Osteoblast (primary cell): ENCODE data around the gene OXNAD1. TPM values are rescaled to one million over a fixed set of nuclear protein-coding genes. Genes with fewer than 3 reads are reported as not detected.

Source experiments
- DNase-seq: peaks from one replicate; pipeline ENCODE4 v3.0.0; 2011; ENCODE audit warnings: low spot score, mixed read lengths; ENCODE audit not compliant: insufficient read length; ENCODE audit errors: missing footprints
- H2AFZ ChIP-seq: 2 replicates; pipeline ENCODE4 v1.6.0; 2011; ENCODE audit warnings: mild to moderate bottlenecking, low read length
- H3K27ac ChIP-seq: 2 replicates; pipeline ENCODE4 v1.5.1; 2011; ENCODE audit warnings: mild to moderate bottlenecking, low read depth, low read length, moderate library complexity
- H3K27me3 ChIP-seq: 2 replicates; pipeline ENCODE4 v1.6.0; 2012; ENCODE audit warnings: mild to moderate bottlenecking, control low read depth, inconsistent platforms, low read length, moderate library complexity; ENCODE audit not compliant: insufficient read depth
- H3K36me3 ChIP-seq: 2 replicates; pipeline ENCODE4 v1.5.1; 2011; ENCODE audit warnings: mild to moderate bottlenecking, low read length, control low read depth, moderate library complexity; ENCODE audit not compliant: insufficient read depth
- H3K4me1 ChIP-seq: 2 replicates; pipeline ENCODE4 v1.5.1; 2011; ENCODE audit warnings: mild to moderate bottlenecking, low read length, control low read depth, moderate library complexity; ENCODE audit not compliant: insufficient read depth
- H3K4me2 ChIP-seq: 2 replicates; pipeline ENCODE4 v1.6.0; 2011; ENCODE audit warnings: mild to moderate bottlenecking, low read length; ENCODE audit not compliant: insufficient read depth
- H3K4me3 ChIP-seq: fragments of 200-600 bp; sonication (generic); 3 replicates; pipeline ENCODE4 v1.5.1; 2012; ENCODE audit warnings: mild to moderate bottlenecking, low read length, inconsistent platforms; ENCODE audit not compliant: insufficient read depth
- H3K79me2 ChIP-seq: 2 replicates; pipeline ENCODE4 v1.6.0; 2012; ENCODE audit warnings: mild to moderate bottlenecking, low read length, control low read depth, inconsistent platforms; ENCODE audit not compliant: insufficient read depth
- H3K9me3 ChIP-seq: 2 replicates; pipeline ENCODE4 v1.5.1; 2011; ENCODE audit warnings: low read depth, low read length, control low read depth
- H4K20me1 ChIP-seq: 2 replicates; pipeline ENCODE4 v1.6.0; 2012; ENCODE audit warnings: mild to moderate bottlenecking, low read length, control low read depth; ENCODE audit not compliant: insufficient read depth
- total RNA-seq: library from RNA; depleted of rRNA; stranded (reverse); fragments of >200 nt; gene quantifications from 2 replicates; pipeline ENCODE4 v1.2.3, GENCODE V29; 2012
- TF ChIP-seq, protein P1 (sequence below): IDR thresholded peaks from 2 replicates; pipeline ENCODE4 v1.5.1; 2011; ENCODE audit warnings: mild to moderate bottlenecking, low read depth, low read length, moderate library complexity; ENCODE audit errors: extremely low read depth

Gene OXNAD1
- total RNA-seq, 1 donor = 11.9 TPM

DNA sequence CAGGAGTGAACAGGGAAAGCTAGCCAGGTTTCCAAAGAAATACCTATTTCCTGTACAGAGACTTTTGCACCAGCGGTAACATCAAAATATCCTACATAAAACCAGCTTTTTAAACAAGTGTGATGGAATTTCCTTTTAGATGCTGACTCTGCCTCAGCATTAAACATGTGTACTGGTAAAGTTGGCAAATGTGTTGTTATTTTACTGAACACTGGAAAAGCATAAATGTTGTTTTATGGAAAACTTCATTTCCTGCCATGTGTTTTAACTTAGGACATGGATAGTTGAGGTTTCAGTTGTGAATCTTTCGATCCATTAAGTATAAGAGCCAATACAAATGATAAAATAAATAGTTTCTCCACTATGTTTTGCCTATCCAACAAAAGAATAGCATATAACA lies 15.7 kb downstream of the OXNAD1 start:
- TF ChIP-seq, protein P1, sequence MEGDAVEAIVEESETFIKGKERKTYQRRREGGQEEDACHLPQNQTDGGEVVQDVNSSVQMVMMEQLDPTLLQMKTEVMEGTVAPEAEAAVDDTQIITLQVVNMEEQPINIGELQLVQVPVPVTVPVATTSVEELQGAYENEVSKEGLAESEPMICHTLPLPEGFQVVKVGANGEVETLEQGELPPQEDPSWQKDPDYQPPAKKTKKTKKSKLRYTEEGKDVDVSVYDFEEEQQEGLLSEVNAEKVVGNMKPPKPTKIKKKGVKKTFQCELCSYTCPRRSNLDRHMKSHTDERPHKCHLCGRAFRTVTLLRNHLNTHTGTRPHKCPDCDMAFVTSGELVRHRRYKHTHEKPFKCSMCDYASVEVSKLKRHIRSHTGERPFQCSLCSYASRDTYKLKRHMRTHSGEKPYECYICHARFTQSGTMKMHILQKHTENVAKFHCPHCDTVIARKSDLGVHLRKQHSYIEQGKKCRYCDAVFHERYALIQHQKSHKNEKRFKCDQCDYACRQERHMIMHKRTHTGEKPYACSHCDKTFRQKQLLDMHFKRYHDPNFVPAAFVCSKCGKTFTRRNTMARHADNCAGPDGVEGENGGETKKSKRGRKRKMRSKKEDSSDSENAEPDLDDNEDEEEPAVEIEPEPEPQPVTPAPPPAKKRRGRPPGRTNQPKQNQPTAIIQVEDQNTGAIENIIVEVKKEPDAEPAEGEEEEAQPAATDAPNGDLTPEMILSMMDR = no peak
- DNase-seq = no peak
- peaks cover 3% of the 10 kb centered on the region for H3K4me1 ChIP-seq
- no peak overlapping the region for H2AFZ ChIP-seq
- H3K9me3 ChIP-seq = no peaks in the 10 kb centered on the region
- no peaks in the 10 kb centered on the region for H3K79me2 ChIP-seq
- peaks cover 10% of the 10 kb centered on the region for H3K36me3 ChIP-seq
- no peak overlapping the region for H3K4me2 ChIP-seq
- no peaks in the 10 kb centered on the region for H3K27me3 ChIP-seq
- H3K27ac ChIP-seq = no peak overlapping the region
- H3K4me3 ChIP-seq = no peak overlapping the region
- H4K20me1 ChIP-seq = no peaks in the 10 kb centered on the region

DNA sequence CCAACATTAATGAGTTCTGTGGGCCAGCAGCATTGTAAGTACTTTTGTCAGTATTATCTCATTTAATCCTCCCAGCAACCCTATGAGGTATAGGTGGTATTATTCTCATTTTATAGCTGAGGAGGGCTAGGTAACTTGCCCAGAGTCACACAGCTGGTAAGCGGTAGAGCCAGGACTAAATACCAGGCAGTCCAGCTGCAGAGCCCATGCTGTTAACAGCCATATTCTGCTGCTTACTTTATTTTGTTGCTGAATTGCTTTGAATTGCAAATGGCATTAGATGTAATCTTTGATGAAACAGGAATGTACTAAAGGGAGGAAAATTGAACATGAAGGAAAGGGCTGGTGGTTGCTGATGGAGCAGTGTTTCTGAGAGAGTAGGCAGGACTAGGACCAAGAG lies 19.6 kb downstream of the OXNAD1 start:
- no peak overlapping the region for H2AFZ ChIP-seq
- no peak overlapping the region for H3K27ac ChIP-seq
- DNase-seq = no peak
- peaks cover 5% of the 10 kb centered on the region for H4K20me1 ChIP-seq
- H3K4me3 ChIP-seq = no peak overlapping the region
- TF ChIP-seq, protein P1 = no peak
- H3K4me2 ChIP-seq = no peak overlapping the region
- peaks cover 5% of the 10 kb centered on the region for H3K36me3 ChIP-seq
- no peaks in the 10 kb centered on the region for H3K27me3 ChIP-seq
- H3K4me1 ChIP-seq = peaks cover 15% of the 10 kb centered on the region
- no peaks in the 10 kb centered on the region for H3K79me2 ChIP-seq
- no peaks in the 10 kb centered on the region for H3K9me3 ChIP-seq

DNA sequence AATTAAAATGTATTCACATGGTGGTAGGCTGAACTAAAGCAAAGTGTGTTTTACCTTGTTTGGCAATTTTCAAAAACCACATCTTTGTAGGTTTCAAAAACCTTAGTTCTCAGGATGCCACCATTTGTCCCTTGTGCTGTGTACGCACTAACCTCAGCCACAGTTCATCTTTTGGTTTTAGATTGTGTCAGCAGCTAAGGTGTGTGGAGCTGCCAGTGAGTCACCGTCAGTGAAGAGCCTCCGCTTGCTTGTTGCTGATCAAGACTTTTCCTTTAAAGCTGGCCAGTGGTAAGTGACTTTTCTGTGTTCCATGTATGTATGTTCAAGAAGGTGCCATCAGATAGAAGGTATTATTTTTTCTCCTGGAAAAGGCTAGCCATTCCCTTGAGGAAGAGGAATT lies 21.1 kb downstream of the OXNAD1 start:
- DNase-seq = no peak
- Histone ChIP-seq H3K4me2 (no peak overlapping the region), H3K79me2 (no peaks in the 10 kb centered on the region), H4K20me1 (peaks cover 10% of the 10 kb centered on the region), H3K27ac (no peak overlapping the region), H3K4me1 (peaks cover 24% of the 10 kb centered on the region), H3K4me3 (no peak overlapping the region), H2AFZ (no peak overlapping the region), H3K27me3 (no peaks in the 10 kb centered on the region), H3K36me3 (peaks cover 5% of the 10 kb centered on the region), H3K9me3 (no peaks in the 10 kb centered on the region)
- TF ChIP-seq, protein P1 = no peak

DNA sequence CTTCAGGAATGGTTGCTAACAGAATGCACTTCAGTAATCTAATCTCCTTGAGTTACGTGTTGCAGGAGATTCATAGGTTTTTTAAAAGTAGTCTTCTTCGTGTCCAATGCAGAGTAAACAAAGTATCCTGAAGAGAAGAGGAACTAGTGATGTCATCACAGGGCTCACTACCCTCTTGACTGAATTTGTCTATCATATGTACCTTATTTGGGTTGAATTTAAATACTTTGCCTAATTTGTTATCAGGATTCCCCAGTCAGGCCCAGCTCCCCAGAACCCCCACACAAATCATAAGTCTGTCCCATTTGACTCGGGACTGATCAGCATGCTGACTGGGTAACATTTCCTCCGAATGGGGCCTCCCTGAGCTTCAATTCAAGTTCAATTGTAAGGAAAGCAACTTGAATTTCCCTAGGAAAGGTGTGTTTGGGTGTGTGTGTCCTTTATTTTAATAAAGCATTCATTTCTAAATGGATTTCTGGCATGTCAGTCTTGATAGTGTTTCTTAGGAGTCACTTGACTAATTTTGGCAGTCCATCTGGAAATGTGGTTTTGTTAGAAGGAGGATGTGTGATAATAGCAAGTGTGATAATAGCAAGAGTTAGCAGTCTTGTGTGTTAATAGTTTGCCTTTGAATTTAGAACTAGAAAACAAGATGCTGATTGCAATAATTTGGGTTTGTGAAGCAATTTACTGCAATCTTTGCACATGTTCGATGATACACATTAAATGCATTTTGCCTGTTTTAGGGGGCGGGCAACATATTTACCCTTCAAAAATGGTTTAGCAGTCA lies 21.9 kb downstream of the OXNAD1 start:
- Histone ChIP-seq H3K4me2 (no peak overlapping the region), H4K20me1 (peaks cover 10% of the 10 kb centered on the region), H3K27ac (no peak overlapping the region), H3K27me3 (no peaks in the 10 kb centered on the region), H2AFZ (no peak overlapping the region), H3K79me2 (no peaks in the 10 kb centered on the region), H3K4me1 (peaks cover 26% of the 10 kb centered on the region), H3K4me3 (no peak overlapping the region), H3K36me3 (peaks cover 5% of the 10 kb centered on the region), H3K9me3 (no peaks in the 10 kb centered on the region)
- no peak for DNase-seq
- TF ChIP-seq, protein P1 = no peak
